GM21737 (cell line): ENCODE results near the gene FUBP3.
"Not testable (repeated sequence)": the region's sequence is repeated elsewhere in the genome, so short reads cannot be mapped to it uniquely, and the experiment has no call there.

ENCODE experiments used
- ATAC-seq: cut with Tn5 transposase; IDR thresholded peaks from one replicate; pipeline ENCODE4 v1.9.1; 2021; ENCODE audit warnings: mild to moderate bottlenecking, moderate library complexity; ENCODE audit not compliant: unreplicated experiment

FUBP3 gene

GRCh38 chr9:130555968-130556367 lies 23.4 kb upstream of the FUBP3 start:
- ATAC-seq = no peak

- ATAC-seq = no peak
Observed at GRCh38 chr9:130556396-130557076, 22.8 kb upstream of the FUBP3 start.

GRCh38 chr9:130557077-130557468 lies 22.3 kb upstream of the FUBP3 start:
- no peak for ATAC-seq

GRCh38 chr9:130561056-130561455 lies 18.3 kb upstream of the FUBP3 start:
- no peak for ATAC-seq

GRCh38 chr9:130562525-130562924 lies 16.9 kb upstream of the FUBP3 start:
- not testable (repeated sequence) for ATAC-seq

- no peak for ATAC-seq
Observed at GRCh38 chr9:130563797-130564196, 15.6 kb upstream of the FUBP3 start.

- ATAC-seq = no peak
Observed at GRCh38 chr9:130565792-130566191, 13.6 kb upstream of the FUBP3 start.

- no peak for ATAC-seq
Observed at GRCh38 chr9:130570208-130570607, 9.2 kb upstream of the FUBP3 start.

- no peak for ATAC-seq
Observed at GRCh38 chr9:130575514-130575913, 3.9 kb upstream of the FUBP3 start.

- ATAC-seq = no peak
Observed at GRCh38 chr9:130576176-130576575, 3.2 kb upstream of the FUBP3 start.

GRCh38 chr9:130579738-130580463 lies 524 bp downstream of the FUBP3 start:
- peak; percentile 10 for ATAC-seq

- ATAC-seq = no peak
Observed at GRCh38 chr9:130581766-130582165, 2.4 kb downstream of the FUBP3 start.

GRCh38 chr9:130583271-130583670 lies 3.9 kb downstream of the FUBP3 start:
- ATAC-seq = no peak

- no peak for ATAC-seq
Observed at GRCh38 chr9:130587921-130588320, 8.5 kb downstream of the FUBP3 start.

- ATAC-seq = no peak
Observed at GRCh38 chr9:130588416-130588815, 9.0 kb downstream of the FUBP3 start.

GRCh38 chr9:130589754-130590153 lies 10.4 kb downstream of the FUBP3 start:
- ATAC-seq = no peak

- ATAC-seq = no peak
Observed at GRCh38 chr9:130590305-130590704, 10.9 kb downstream of the FUBP3 start.

- ATAC-seq = no peak
Observed at GRCh38 chr9:130593020-130593419, 13.6 kb downstream of the FUBP3 start.

- ATAC-seq = no peak
Observed at GRCh38 chr9:130597228-130597627, 17.9 kb downstream of the FUBP3 start.

GRCh38 chr9:130598188-130598587 lies 18.8 kb downstream of the FUBP3 start:
- no peak for ATAC-seq

GRCh38 chr9:130599625-130600024 lies 20.2 kb downstream of the FUBP3 start:
- ATAC-seq = no peak

GRCh38 chr9:130601100-130601499 lies 21.7 kb downstream of the FUBP3 start:
- no peak for ATAC-seq

- no peak for ATAC-seq
Observed at GRCh38 chr9:130604295-130604694, 24.9 kb downstream of the FUBP3 start.
